Ascending aorta (tissue), 2 donors: ENCODE measurements around the gene FHOD3. TPM values are rescaled to one million over a fixed set of nuclear protein-coding genes. Genes with fewer than 3 reads are reported as not detected.
"Not testable (repeated sequence)": the region's sequence is repeated elsewhere in the genome, so short reads cannot be mapped to it uniquely, and the experiment has no call there.

Source experiments
- DNase-seq, 2 donors: peaks; one replicate each; pipeline ENCODE4 v3.0.0-alpha.2; 2019; ENCODE audit warnings: low spot score in 2 of 2
- H3K27ac ChIP-seq, 2 donors: fragments of 200-600 bp; sonication (generic); one replicate each; pipeline ENCODE4 v1.5.1; 2016 to 2017; ENCODE audit warnings: mild to moderate bottlenecking in 1 of 2
- H3K27me3 ChIP-seq: fragments of 200-600 bp; sonication (generic); one replicate; pipeline ENCODE4 v1.5.1; 2017
- H3K36me3 ChIP-seq, 2 donors: fragments of 200-600 bp; sonication (generic); one replicate each; pipeline ENCODE4 v1.5.1; 2016
- H3K4me1 ChIP-seq, 2 donors: fragments of 200-600 bp; sonication (generic); one replicate each; pipeline ENCODE4 v1.5.1; 2016 to 2017; ENCODE audit warnings: mild to moderate bottlenecking in 1 of 2
- H3K4me3 ChIP-seq, 2 donors: fragments of 200-600 bp; sonication (generic); one replicate each; pipeline ENCODE4 v1.5.1; 2016 to 2017; ENCODE audit warnings: mild to moderate bottlenecking in 1 of 2
- H3K9me3 ChIP-seq, 2 donors: fragments of 200-600 bp; sonication (generic); one replicate each; pipeline ENCODE4 v1.5.1; 2016
- CTCF ChIP-seq, 3 experiments: fragments of 200-600 bp in 2 of 3; fragments of 450-650 bp in 1 of 3; sonication (generic) in 2 of 3; IDR thresholded peaks; one replicate each; pipeline ENCODE4 v1.5.1; 2016 to 2019; ENCODE audit warnings: antibody characterized with exemption in 3 of 3, mild to moderate bottlenecking in 1 of 3, moderate library complexity in 1 of 3
- intact Hi-C: fragments of 100-400 bp; cut with DNase I; formaldehyde crosslinking; loops from one replicate; pipeline ENCODE4 v1.15.1; 2023
- total RNA-seq: library from RNA; depleted of rRNA; stranded (reverse); fragments of >200 nt; gene quantifications from one replicate; pipeline ENCODE4 v1.1.0, GENCODE V29; 2016

Gene FHOD3
- total RNA-seq, 1 donor from 2014 or later = 12.7 TPM

GRCh38 chr18:36354989-36355388 is 57.5 kb downstream of the FHOD3 start:
- intact Hi-C loops = loop anchor here (5.0 kb wide), 1 partner anchor 67 kb away; no protein-coding TSS in a partner anchor
- H3K27ac ChIP-seq = no peak overlapping the region

GRCh38 chr18:36355511-36355910 is 58.0 kb downstream of the FHOD3 start:
- Histone ChIP-seq H3K27me3 (no peaks in the 10 kb centered on the region), H3K27ac (no peak overlapping the region), H3K4me3 (no peak overlapping the region), H3K36me3 (no peaks in the 10 kb centered on the region), H3K4me1 (peaks cover 0 to 2% of the 10 kb centered on the region in 2 donors), H3K9me3 (no peaks in the 10 kb centered on the region)
- intact Hi-C loops = no loop called here
- no peak for TF ChIP-seq CTCF (IDR thresholded peaks at IDR 0.05)
- peak in 1 of 2 donors; percentile 34 for DNase-seq

More at GRCh38 chr18:36354989-36355388, 57.5 kb downstream of the FHOD3 start:
- peaks cover 0 to 5% of the 10 kb centered on the region in 2 donors for H3K4me1 ChIP-seq
- no peaks in the 10 kb centered on the region for H3K27me3 ChIP-seq
- H3K36me3 ChIP-seq = no peaks in the 10 kb centered on the region
- no peaks in the 10 kb centered on the region for H3K9me3 ChIP-seq
- H3K4me3 ChIP-seq = no peak overlapping the region
- TF ChIP-seq CTCF (IDR thresholded peaks at IDR 0.05) = no peak
- peak in 1 of 2 donors; percentile 31 for DNase-seq

- H3K9me3 ChIP-seq, H3K4me1 ChIP-seq, intact Hi-C loops: not testable (repeated sequence)
Observed at GRCh38 chr18:36356741-36357140, 59.2 kb downstream of the FHOD3 start.

GRCh38 chr18:36358141-36358540 is 60.6 kb downstream of the FHOD3 start:
- H3K36me3 ChIP-seq = no peaks in the 10 kb centered on the region
- no peaks in the 10 kb centered on the region for H3K9me3 ChIP-seq
- intact Hi-C loops = no loop called here
- no peak overlapping the region for H3K27ac ChIP-seq
- no peak for DNase-seq
- no peak for TF ChIP-seq CTCF (IDR thresholded peaks at IDR 0.05)
- no peaks in the 10 kb centered on the region for H3K4me1 ChIP-seq
- H3K27me3 ChIP-seq = no peaks in the 10 kb centered on the region
- no peak overlapping the region for H3K4me3 ChIP-seq

More at GRCh38 chr18:36356741-36357140, 59.2 kb downstream of the FHOD3 start:
- not testable (repeated sequence) for H3K4me3 ChIP-seq, H3K36me3 ChIP-seq, H3K27ac ChIP-seq, H3K27me3 ChIP-seq
- DNase-seq = peak in 1 of 2 donors; percentile 19

- Histone ChIP-seq H3K27me3 (no peaks in the 10 kb centered on the region), H3K9me3 (no peaks in the 10 kb centered on the region), H3K36me3 (no peaks in the 10 kb centered on the region), H3K27ac (no peak overlapping the region), H3K4me1 (no peaks in the 10 kb centered on the region), H3K4me3 (no peak overlapping the region)
- intact Hi-C loops = no loop called here
- no peak for TF ChIP-seq CTCF (IDR thresholded peaks at IDR 0.05)
- DNase-seq = no peak
Observed at GRCh38 chr18:36360256-36360909, 62.9 kb downstream of the FHOD3 start.

- peak in 1 of 2 donors; percentile 22 for DNase-seq
- intact Hi-C loops = loop anchor here (5.0 kb wide), 1 partner anchor 77 kb away; no protein-coding TSS in a partner anchor
- TF ChIP-seq CTCF (IDR thresholded peaks at IDR 0.05) = no peak
- Histone ChIP-seq H3K4me3 (no peak overlapping the region), H3K9me3 (no peaks in the 10 kb centered on the region), H3K4me1 (peaks cover 0 to 23% of the 10 kb centered on the region in 2 donors), H3K36me3 (no peaks in the 10 kb centered on the region), H3K27me3 (no peaks in the 10 kb centered on the region), H3K27ac (no peak overlapping the region)
Observed at GRCh38 chr18:36364911-36365624, 67.6 kb downstream of the FHOD3 start.
